ENCODE measurements around the gene GRIK5.
"Not testable (repeated sequence)": the region's sequence is repeated elsewhere in the genome, so short reads cannot be mapped to it uniquely, and the experiment has no call there.

The GRIK5 gene

GRCh38 chr19:42069619-42070351 lies at the start of gene GRIK5:
TSS of gene GRIK5 (minus strand) at chr19:42070206. CDS start at chr19:42065770, 4,436 bp downstream.
- no peak for DNase-seq (ENCODE audit: low spot score)

- no peak for DNase-seq (ENCODE audit: low spot score)
These were observed 47.1 kb upstream of the GRIK5 start for GRCh38 chr19:42117076-42117475.

- no peak for DNase-seq (ENCODE audit: low spot score)
These were observed 46.5 kb upstream of the GRIK5 start for GRCh38 chr19:42116308-42117075.

GRCh38 chr19:42115705-42116104 lies 45.7 kb upstream of the GRIK5 start:
- DNase-seq (ENCODE audit: low spot score) = no peak

- no peak for DNase-seq (ENCODE audit: low spot score)
These were observed 45.2 kb upstream of the GRIK5 start for GRCh38 chr19:42115219-42115618.

- no peak for DNase-seq (ENCODE audit: low spot score)
These were observed 44.4 kb upstream of the GRIK5 start for GRCh38 chr19:42114412-42114811.

- peak; percentile 92 for DNase-seq (ENCODE audit: low spot score)
These were observed 43.8 kb upstream of the GRIK5 start for GRCh38 chr19:42113641-42114348.

- DNase-seq (ENCODE audit: low spot score) = no peak
These were observed 41.8 kb upstream of the GRIK5 start for GRCh38 chr19:42111811-42112210.

- DNase-seq (ENCODE audit: low spot score) = peak; percentile 50
These were observed 41.4 kb upstream of the GRIK5 start for GRCh38 chr19:42111384-42111783.

GRCh38 chr19:42110658-42111057 lies 40.7 kb upstream of the GRIK5 start:
- no peak for DNase-seq (ENCODE audit: low spot score)

GRCh38 chr19:42109896-42110295 lies 39.9 kb upstream of the GRIK5 start:
- no peak for DNase-seq (ENCODE audit: low spot score)

- DNase-seq (ENCODE audit: low spot score) = peak; percentile 87
These were observed 38.8 kb upstream of the GRIK5 start for GRCh38 chr19:42108527-42109389.

GRCh38 chr19:42105368-42105767 lies 35.4 kb upstream of the GRIK5 start:
- DNase-seq (ENCODE audit: low spot score) = no peak

- no peak for DNase-seq (ENCODE audit: low spot score)
These were observed 32.9 kb upstream of the GRIK5 start for GRCh38 chr19:42102877-42103276.

GRCh38 chr19:42100241-42100640 lies 30.2 kb upstream of the GRIK5 start:
- not testable (repeated sequence) for DNase-seq (ENCODE audit: low spot score)

GRCh38 chr19:42099336-42099925 lies 29.4 kb upstream of the GRIK5 start:
- DNase-seq (ENCODE audit: low spot score) = no peak

- DNase-seq (ENCODE audit: low spot score) = no peak
These were observed 28.8 kb upstream of the GRIK5 start for GRCh38 chr19:42098781-42099180.

- DNase-seq (ENCODE audit: low spot score) = no peak
These were observed 27.5 kb upstream of the GRIK5 start for GRCh38 chr19:42097461-42097860.

GRCh38 chr19:42096255-42096837 lies 26.3 kb upstream of the GRIK5 start:
- no peak for DNase-seq (ENCODE audit: low spot score)

- no peak for DNase-seq (ENCODE audit: low spot score)
These were observed 25.8 kb upstream of the GRIK5 start for GRCh38 chr19:42095814-42096230.
